ENCODE data around the gene SHLD2. TPM values are rescaled to one million over a fixed set of nuclear protein-coding genes. Genes with fewer than 3 reads are reported as not detected.

The SHLD2 gene
- total RNA-seq, 4 donors from 2014 or later: 28.9 to 69.5 (median 37.2) TPM

GRCh38 chr10:87059401-87059800 is 35.6 kb upstream of the SHLD2 start:
- no peak for TF ChIP-seq CTCF (IDR thresholded peaks at IDR 0.05; ENCODE audit: low read depth)

DNA sequence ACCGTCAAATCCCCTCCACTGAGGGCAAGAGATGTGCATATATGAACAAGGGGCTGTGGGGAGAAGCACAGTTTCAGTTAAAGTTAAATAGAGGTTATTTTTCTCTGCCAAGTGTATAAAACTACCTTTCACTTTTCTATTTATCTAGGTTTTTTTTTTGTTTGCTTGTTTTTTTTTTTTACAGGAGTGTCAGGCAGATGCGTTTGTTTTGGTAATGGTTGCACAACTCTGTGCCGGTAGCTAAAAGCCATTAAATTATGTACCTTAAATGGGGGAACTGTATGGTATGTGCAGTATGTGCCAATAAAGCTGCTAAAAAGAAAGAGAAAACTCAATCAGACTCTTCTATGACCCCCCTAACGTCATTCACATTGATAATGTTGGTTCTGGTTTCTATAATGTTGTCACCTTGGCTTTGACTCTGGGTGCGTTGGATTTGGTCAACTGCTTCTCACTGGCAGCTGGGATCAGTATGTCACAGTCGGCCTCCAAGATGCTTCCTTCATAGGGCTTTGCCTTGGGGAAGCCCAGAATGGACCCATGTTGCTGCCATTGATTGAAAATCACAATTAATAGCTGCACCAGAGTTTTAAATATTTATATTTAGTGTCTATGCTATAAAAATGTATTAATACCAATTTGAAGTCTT is 34.6 kb upstream of the SHLD2 start:
- no peak for TF ChIP-seq CTCF (IDR thresholded peaks at IDR 0.05; ENCODE audit: low read depth)

GRCh38 chr10:87064651-87065050 is 30.4 kb upstream of the SHLD2 start:
- TF ChIP-seq CTCF (IDR thresholded peaks at IDR 0.05; ENCODE audit: low read depth): no peak

DNA sequence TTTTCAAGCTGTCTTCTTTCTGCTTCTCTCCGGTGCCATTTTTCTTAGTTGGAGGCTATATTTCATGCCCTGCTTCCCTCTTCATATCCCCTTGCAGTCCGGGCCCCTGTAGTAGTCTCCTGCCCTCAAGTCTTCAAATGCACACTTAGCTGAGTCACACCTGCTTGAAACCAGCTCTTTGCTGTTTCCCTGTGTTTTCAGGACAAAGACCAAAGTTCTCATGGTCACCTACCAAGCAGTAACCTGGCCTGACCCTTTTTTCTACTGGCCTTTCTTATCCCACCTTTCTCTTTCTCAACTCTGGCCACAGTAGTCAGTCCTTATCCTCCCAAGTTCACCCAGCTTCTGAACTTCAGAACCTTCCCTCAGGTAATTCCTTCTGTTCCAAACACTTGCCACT is 28.8 kb upstream of the SHLD2 start:
- no peak for TF ChIP-seq CTCF (IDR thresholded peaks at IDR 0.05; ENCODE audit: low read depth)

DNA sequence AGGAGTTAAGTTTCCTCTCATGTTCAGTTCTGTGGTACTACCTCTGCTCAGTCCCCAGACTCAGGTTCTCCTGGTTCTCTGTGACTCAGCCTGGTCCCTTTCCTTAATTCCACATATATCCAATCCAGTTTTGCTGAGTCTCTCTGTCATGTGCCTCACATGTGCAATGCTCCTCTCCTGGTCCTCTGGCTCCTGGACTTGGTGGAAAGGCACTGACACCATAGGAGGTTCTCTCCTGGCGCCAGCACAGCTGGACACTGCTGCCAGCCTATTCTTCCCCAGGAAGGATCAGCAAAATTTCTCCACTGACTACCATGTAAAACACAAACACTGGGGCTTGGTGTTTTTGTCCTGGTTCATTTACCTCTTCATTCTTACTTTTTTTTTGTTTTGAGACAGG is 28.1 kb upstream of the SHLD2 start:
- no peak for TF ChIP-seq CTCF (IDR thresholded peaks at IDR 0.05; ENCODE audit: low read depth)

DNA sequence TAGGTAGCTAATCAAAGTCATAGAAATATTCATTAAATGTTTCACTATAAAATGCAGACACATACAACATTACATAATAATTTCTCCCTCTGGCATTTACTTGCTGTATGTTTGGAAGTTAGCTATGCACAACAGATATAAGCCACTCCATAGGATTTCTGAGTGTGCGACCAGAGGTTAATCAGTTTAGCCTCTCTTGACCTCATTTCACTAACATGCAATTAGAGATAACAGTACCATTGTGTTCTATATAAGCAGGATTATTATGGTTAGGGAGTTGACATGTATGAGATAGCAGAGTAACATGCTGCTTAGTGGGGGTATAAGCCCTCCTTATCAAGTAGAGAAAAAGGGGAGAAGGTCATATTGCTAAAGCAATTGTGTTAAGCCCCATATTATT is 26.7 kb upstream of the SHLD2 start:
- TF ChIP-seq CTCF (IDR thresholded peaks at IDR 0.05; ENCODE audit: low read depth): no peak

DNA sequence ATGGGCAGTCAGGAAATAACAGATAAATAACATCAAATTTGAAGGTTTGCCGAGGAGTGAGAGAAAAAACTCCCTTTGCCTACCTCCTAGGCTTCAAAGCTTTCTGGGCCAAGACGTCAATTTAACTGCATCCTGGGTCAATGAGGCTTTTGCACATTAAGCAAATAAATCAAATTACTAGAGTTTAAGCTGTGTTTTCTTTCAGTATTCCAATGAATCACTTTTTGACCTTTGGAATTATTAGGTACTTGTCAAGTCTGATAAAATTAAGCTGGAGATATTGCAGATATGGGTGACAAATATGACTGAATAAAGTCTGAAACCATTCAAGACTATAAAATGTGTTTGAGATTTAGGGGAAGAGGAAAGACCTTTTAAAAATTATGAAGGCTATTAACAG is 22.6 kb upstream of the SHLD2 start:
- no peak for TF ChIP-seq CTCF (IDR thresholded peaks at IDR 0.05; ENCODE audit: low read depth)
